Measurements from ENCODE around the gene LYSMD3. TPM values are rescaled to one million over a fixed set of nuclear protein-coding genes. Genes with fewer than 3 reads are reported as not detected.

The LYSMD3 gene
- total RNA-seq, 2 experiments from 2014 or later: 9.5 to 14.8 TPM

GRCh38 chr5:90557391-90557790, 28.0 kb upstream of the LYSMD3 start:
- no peak overlapping the region for H3K4me2 ChIP-seq (ENCODE audit: low read length)
- POLR2A ChIA-PET: no interaction called here
- H4K20me1 ChIP-seq (ENCODE audit: insufficient read depth, low read length): no peaks in the 10 kb centered on the region
- no peaks in the 10 kb centered on the region for H3K79me2 ChIP-seq (ENCODE audit: insufficient read depth, low read depth, low read length)
- CTCF ChIA-PET (ENCODE audit: unreplicated experiment): no interaction called here
- H3K36me3 ChIP-seq (ENCODE audit: insufficient read depth, low read length): no peaks in the 10 kb centered on the region
- no peaks in the 10 kb centered on the region for H3K9me3 ChIP-seq (ENCODE audit: low read length)
- H3K4me3 ChIP-seq (ENCODE audit: low read depth, low read length, poor library complexity, severe bottlenecking): no peak overlapping the region
- intact Hi-C loops (cut with micrococcal nuclease; ENCODE audit: unreplicated experiment): no loop called here
- TF ChIP-seq EZH2phosphoT487 (IDR thresholded peaks at IDR 0.05; ENCODE audit: borderline replicate concordance, low read depth, low read length) (no peak), CTCF (conservative IDR thresholded peaks at IDR 0.05; ENCODE audit: low read length) (no peak)
- H3K4me1 ChIP-seq (ENCODE audit: insufficient read depth, low read length, poor library complexity, severe bottlenecking): no peaks in the 10 kb centered on the region
- no peaks in the 10 kb centered on the region for H3K9me2 ChIP-seq (ENCODE audit: insufficient read depth, low read length)
- no peak overlapping the region for H3K27ac ChIP-seq (ENCODE audit: low read depth, low read length, poor library complexity, severe bottlenecking)
- BruUV-seq (replicated peaks): no TSS peak
- H2AFZ ChIP-seq (ENCODE audit: low read length): no peak overlapping the region
- no peak for DNase-seq (ENCODE audit: low spot score)

- intact Hi-C loops (cut with micrococcal nuclease; ENCODE audit: unreplicated experiment): no loop called here
- POLR2A ChIA-PET: interaction anchor here (0.6 to 0.9 kb wide), 2 partner anchors 16 to 688 kb away, joined by 3 read pairs; no protein-coding TSS in a partner anchor
- CTCF ChIA-PET (ENCODE audit: unreplicated experiment): no interaction called here
Measured at GRCh38 chr5:90555666-90556065, 26.3 kb upstream of the LYSMD3 start.

More at GRCh38 chr5:90555666-90556065, 26.3 kb upstream of the LYSMD3 start:
- BruUV-seq (replicated peaks): no TSS peak
- Histone ChIP-seq H3K4me3 (ENCODE audit: low read depth, low read length, poor library complexity, severe bottlenecking) (no peak overlapping the region), H3K36me3 (ENCODE audit: insufficient read depth, low read length) (no peaks in the 10 kb centered on the region), H4K20me1 (ENCODE audit: insufficient read depth, low read length) (no peaks in the 10 kb centered on the region), H3K9me3 (ENCODE audit: low read length) (no peaks in the 10 kb centered on the region), H3K4me2 (ENCODE audit: low read length) (no peak overlapping the region), H3K4me1 (ENCODE audit: insufficient read depth, low read length, poor library complexity, severe bottlenecking) (no peaks in the 10 kb centered on the region), H2AFZ (ENCODE audit: low read length) (no peak overlapping the region), H3K9me2 (ENCODE audit: insufficient read depth, low read length) (no peaks in the 10 kb centered on the region), H3K79me2 (ENCODE audit: insufficient read depth, low read depth, low read length) (no peaks in the 10 kb centered on the region), H3K27ac (ENCODE audit: low read depth, low read length, poor library complexity, severe bottlenecking) (no peak overlapping the region)
- no peak for DNase-seq (ENCODE audit: low spot score)
- TF ChIP-seq CTCF (conservative IDR thresholded peaks at IDR 0.05; ENCODE audit: low read length) (no peak), EZH2phosphoT487 (IDR thresholded peaks at IDR 0.05; ENCODE audit: borderline replicate concordance, low read depth, low read length) (no peak)

Measured in OCI-LY7 (cell line).